Endothelial cell of umbilical vein (primary cell): ENCODE measurements around the gene RNLS.

Experiments used
- CTCF ChIP-seq, 2 donors: IDR thresholded peaks; 1 replicate in 1 of 2; 2 replicates in 1 of 2; pipeline ENCODE4 v1.5.1; 2011; ENCODE audit warnings: low read length in 2 of 2, mild to moderate bottlenecking in 2 of 2, moderate library complexity in 2 of 2, control low read depth in 1 of 2, inconsistent platforms in 1 of 2, low read depth in 1 of 2; ENCODE audit not compliant: insufficient read depth in 1 of 2; ENCODE audit errors: extremely low read depth in 1 of 2
- EZH2 ChIP-seq: IDR thresholded peaks from 2 replicates; pipeline ENCODE4 v1.6.1; 2012; ENCODE audit warnings: borderline replicate concordance, low read depth, mild to moderate bottlenecking, moderate library complexity, low read length, inconsistent platforms; ENCODE audit not compliant: severe bottlenecking
- FOS ChIP-seq: IDR thresholded peaks from 2 replicates; pipeline ENCODE4 v1.6.1; 2011; ENCODE audit warnings: mild to moderate bottlenecking, low read length, moderate library complexity, borderline replicate concordance; ENCODE audit not compliant: insufficient read depth
- GATA2 ChIP-seq: IDR thresholded peaks from 2 replicates; pipeline ENCODE4 v1.7.0; 2011; ENCODE audit warnings: low read depth, mild to moderate bottlenecking, moderate library complexity, mixed read lengths, low read length; ENCODE audit not compliant: insufficient read length, insufficient read depth
- JUN ChIP-seq: IDR thresholded peaks from 2 replicates; pipeline ENCODE4 v1.6.1; 2011; ENCODE audit warnings: borderline replicate concordance, low read depth; ENCODE audit not compliant: insufficient read length, insufficient read depth
- MYC ChIP-seq: IDR thresholded peaks from one replicate; pipeline ENCODE4 v1.6.1; 2011; ENCODE audit warnings: mild to moderate bottlenecking, low read depth, low read length
- POLR2A ChIP-seq: IDR thresholded peaks from 2 replicates; pipeline ENCODE4 v1.6.1; 2012; ENCODE audit warnings: low read depth, mild to moderate bottlenecking, control low read depth, low read length
- POLR2AphosphoS5 ChIP-seq: IDR thresholded peaks from 2 replicates; pipeline ENCODE4 v1.6.1; 2012; ENCODE audit warnings: low read depth, mild to moderate bottlenecking, control low read depth, low read length, moderate library complexity; ENCODE audit not compliant: insufficient read depth
- TF ChIP-seq, protein P1 (sequence below): IDR thresholded peaks from 2 replicates; pipeline ENCODE4 v1.6.1; 2011; ENCODE audit not compliant: insufficient read depth, insufficient read length

DNA sequence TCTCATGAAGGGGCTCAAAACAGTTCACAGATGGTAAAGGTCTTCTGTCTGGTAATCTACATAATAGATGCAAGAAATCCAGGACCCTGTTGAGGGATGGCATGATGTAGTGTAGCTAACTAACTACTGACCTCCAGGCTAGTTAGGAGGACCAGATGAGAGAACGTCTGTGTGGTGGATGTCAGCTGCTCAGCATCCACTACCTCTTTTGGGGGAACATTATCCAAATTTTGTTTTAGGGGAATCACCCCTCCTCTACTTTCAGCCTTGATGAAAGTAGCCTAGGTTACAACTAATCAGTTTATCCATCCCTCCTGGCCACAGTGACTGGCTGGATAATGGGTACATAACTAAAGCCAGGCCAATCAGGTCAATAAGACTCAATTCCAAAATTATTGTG, 246.0 kb downstream of the RNLS start:
- TF ChIP-seq, protein P1, sequence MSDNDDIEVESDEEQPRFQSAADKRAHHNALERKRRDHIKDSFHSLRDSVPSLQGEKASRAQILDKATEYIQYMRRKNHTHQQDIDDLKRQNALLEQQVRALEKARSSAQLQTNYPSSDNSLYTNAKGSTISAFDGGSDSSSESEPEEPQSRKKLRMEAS: no peak
- TF ChIP-seq EZH2 (no peak), CTCF (IDR thresholded peaks at IDR 0.05; ENCODE audit: extremely low read depth in 1 of 2, insufficient read depth in 1 of 2, low read depth in 1 of 2, low read length in 2 of 2) (no peak), MYC (no peak), JUN (no peak), POLR2A (no peak), POLR2AphosphoS5 (no peak), FOS (no peak), GATA2 (no peak)
